ENCODE measurements around the gene TNS2.
"Not testable (repeated sequence)": the region's sequence is repeated elsewhere in the genome, so short reads cannot be mapped to it uniquely, and the experiment has no call there.

The TNS2 gene

GRCh38 chr12:53011889-53012288, 38.0 kb upstream of the TNS2 start:
- TF ChIP-seq Cebpa-rat (IDR thresholded peaks at IDR 0.05), result no peak
- peaks cover 100% of the 10 kb centered on the region for H4K20me1 ChIP-seq
- H3K4me1 ChIP-seq, result peaks cover 33% of the 10 kb centered on the region
- peaks cover 91% of the 10 kb centered on the region for H3K36me3 ChIP-seq
- no peaks in the 10 kb centered on the region for H3K27me3 ChIP-seq
- no peak overlapping the region for H3K4me3 ChIP-seq
- H3K9me3 ChIP-seq, result no peaks in the 10 kb centered on the region
- no peak overlapping the region for H3K27ac ChIP-seq
- no peak overlapping the region for H3K4me2 ChIP-seq
- no peak overlapping the region for H3K9ac ChIP-seq

GRCh38 chr12:53012928-53013327, 36.9 kb upstream of the TNS2 start:
- peaks cover 99% of the 10 kb centered on the region for H3K36me3 ChIP-seq

GRCh38 chr12:53014709-53015108, 35.2 kb upstream of the TNS2 start:
- Histone ChIP-seq H3K36me3 (peaks cover 99% of the 10 kb centered on the region), H3K9ac (no peak overlapping the region), H3K27me3 (no peaks in the 10 kb centered on the region), H3K4me2 (no peak overlapping the region), H3K4me3 (no peak overlapping the region), H4K20me1 (peaks cover 100% of the 10 kb centered on the region), H3K9me3 (no peaks in the 10 kb centered on the region), H3K4me1 (0 out of 2 replicates have a peak, but pooled peaks cover 5% of the 10 kb centered on the region), H3K27ac (no peak overlapping the region)
- TF ChIP-seq Cebpa-rat (IDR thresholded peaks at IDR 0.05), result no peak

More at GRCh38 chr12:53012928-53013327, 36.9 kb upstream of the TNS2 start:
- Histone ChIP-seq H3K27ac (no peak overlapping the region), H3K4me2 (no peak overlapping the region), H3K27me3 (no peaks in the 10 kb centered on the region), H3K4me3 (no peak overlapping the region), H3K4me1 (peaks cover 23% of the 10 kb centered on the region), H3K9me3 (no peaks in the 10 kb centered on the region), H3K9ac (no peak overlapping the region), H4K20me1 (peaks cover 100% of the 10 kb centered on the region)
- no peak for TF ChIP-seq Cebpa-rat (IDR thresholded peaks at IDR 0.05)

- no peak for TF ChIP-seq Cebpa-rat (IDR thresholded peaks at IDR 0.05)
- no peak overlapping the region for H3K27ac ChIP-seq
- H4K20me1 ChIP-seq, result peaks cover 94% of the 10 kb centered on the region
- H3K4me1 ChIP-seq, result no peaks in the 10 kb centered on the region
- no peak overlapping the region for H3K4me2 ChIP-seq
- H3K4me3 ChIP-seq, result no peak overlapping the region
- no peaks in the 10 kb centered on the region for H3K9me3 ChIP-seq
- H3K36me3 ChIP-seq, result peaks cover 97% of the 10 kb centered on the region
- no peak overlapping the region for H3K9ac ChIP-seq
- H3K27me3 ChIP-seq, result no peaks in the 10 kb centered on the region
These were observed 24.6 kb upstream of the TNS2 start for GRCh38 chr12:53025250-53025649.

- Histone ChIP-seq H3K36me3 (peaks cover 97% of the 10 kb centered on the region), H4K20me1 (peaks cover 94% of the 10 kb centered on the region)
- not testable (repeated sequence) for H3K9me3 ChIP-seq, H3K27me3 ChIP-seq, H3K4me1 ChIP-seq, H3K27ac ChIP-seq, H3K4me3 ChIP-seq, H3K9ac ChIP-seq, H3K4me2 ChIP-seq
These were observed 22.9 kb upstream of the TNS2 start for GRCh38 chr12:53027014-53027413.

- Histone ChIP-seq H3K9ac (no peak overlapping the region), H3K4me1 (no peaks in the 10 kb centered on the region), H4K20me1 (peaks cover 93% of the 10 kb centered on the region), H3K4me2 (no peak overlapping the region), H3K36me3 (peaks cover 97% of the 10 kb centered on the region), H3K4me3 (no peak overlapping the region), H3K9me3 (no peaks in the 10 kb centered on the region), H3K27ac (no peak overlapping the region), H3K27me3 (no peaks in the 10 kb centered on the region)
- TF ChIP-seq Cebpa-rat (IDR thresholded peaks at IDR 0.05), result no peak
These were observed 18.2 kb upstream of the TNS2 start for GRCh38 chr12:53031616-53032015.

GRCh38 chr12:53033832-53034231, 16.0 kb upstream of the TNS2 start:
- H3K9ac ChIP-seq, H3K4me3 ChIP-seq, H3K27ac ChIP-seq, H3K9me3 ChIP-seq, H3K27me3 ChIP-seq, H3K4me2 ChIP-seq: not testable (repeated sequence)
- Histone ChIP-seq H3K4me1 (peaks cover 11% of the 10 kb centered on the region), H3K36me3 (peaks cover 97% of the 10 kb centered on the region), H4K20me1 (peaks cover 93% of the 10 kb centered on the region)

GRCh38 chr12:53034459-53034858, 15.4 kb upstream of the TNS2 start:
- H3K4me3 ChIP-seq, result no peak overlapping the region
- no peaks in the 10 kb centered on the region for H3K9me3 ChIP-seq
- no peak overlapping the region for H3K9ac ChIP-seq
- H4K20me1 ChIP-seq, result peaks cover 92% of the 10 kb centered on the region
- peaks cover 14% of the 10 kb centered on the region for H3K4me1 ChIP-seq
- peaks cover 97% of the 10 kb centered on the region for H3K36me3 ChIP-seq
- no peaks in the 10 kb centered on the region for H3K27me3 ChIP-seq
- H3K27ac ChIP-seq, result no peak overlapping the region
- no peak for TF ChIP-seq Cebpa-rat (IDR thresholded peaks at IDR 0.05)
- no peak overlapping the region for H3K4me2 ChIP-seq

GRCh38 chr12:53036802-53037201, 13.1 kb upstream of the TNS2 start:
- peaks cover 14% of the 10 kb centered on the region for H3K4me1 ChIP-seq
- H3K4me2 ChIP-seq, result no peak overlapping the region
- no peaks in the 10 kb centered on the region for H3K27me3 ChIP-seq
- peaks cover 96% of the 10 kb centered on the region for H3K36me3 ChIP-seq
- TF ChIP-seq Cebpa-rat (IDR thresholded peaks at IDR 0.05), result peak; percentile 61; the same call in 1 of the 2 replicates
- H4K20me1 ChIP-seq, result peaks cover 76% of the 10 kb centered on the region
- no peak overlapping the region for H3K9ac ChIP-seq
- H3K4me3 ChIP-seq, result no peak overlapping the region
- H3K27ac ChIP-seq, result no peak overlapping the region
- no peaks in the 10 kb centered on the region for H3K9me3 ChIP-seq

- H3K36me3 ChIP-seq, result peaks cover 83% of the 10 kb centered on the region
- TF ChIP-seq Cebpa-rat (IDR thresholded peaks at IDR 0.05), result no peak
- peaks cover 20% of the 10 kb centered on the region for H3K4me1 ChIP-seq
These were observed 10.0 kb upstream of the TNS2 start for GRCh38 chr12:53039851-53040250.

More at GRCh38 chr12:53039851-53040250, 10.0 kb upstream of the TNS2 start:
- no peak overlapping the region for H3K9ac ChIP-seq
- H3K4me2 ChIP-seq, result no peak overlapping the region
- H3K4me3 ChIP-seq, result no peak overlapping the region
- H3K9me3 ChIP-seq, result no peaks in the 10 kb centered on the region
- H3K27me3 ChIP-seq, result no peaks in the 10 kb centered on the region
- H4K20me1 ChIP-seq, result peaks cover 53% of the 10 kb centered on the region
- H3K27ac ChIP-seq, result no peak overlapping the region
